A549 (cell line): Measurements from ENCODE around the gene AVPI1.

Experiments
- CEBPB ChIP-seq, 2 experiments: fragments of >200 bp in 1 of 2; sonication (Bioruptor Twin) in 1 of 2; formaldehyde crosslinking in 1 of 2; IDR thresholded peaks; 2 replicates each; pipeline ENCODE4 v1.6.1; 2012 to 2016
- POLR2A ChIP-seq: IDR thresholded peaks from 2 replicates; pipeline ENCODE4 v1.6.1; 2012; ENCODE audit warnings: mild to moderate bottlenecking, low read length
- RARB ChIP-seq: fragments of 250-450 bp; sonication (Bioruptor Pico); IDR thresholded peaks from 2 replicates; pipeline ENCODE4 v1.8.0; 2021; ENCODE audit warnings: mild to moderate bottlenecking, moderate library complexity
- TF ChIP-seq, protein P1 (sequence below): fragments of >200 bp; sonication (Bioruptor Twin); formaldehyde crosslinking; IDR thresholded peaks from 3 replicates; pipeline ENCODE4 v1.5.1; 2016

DNA sequence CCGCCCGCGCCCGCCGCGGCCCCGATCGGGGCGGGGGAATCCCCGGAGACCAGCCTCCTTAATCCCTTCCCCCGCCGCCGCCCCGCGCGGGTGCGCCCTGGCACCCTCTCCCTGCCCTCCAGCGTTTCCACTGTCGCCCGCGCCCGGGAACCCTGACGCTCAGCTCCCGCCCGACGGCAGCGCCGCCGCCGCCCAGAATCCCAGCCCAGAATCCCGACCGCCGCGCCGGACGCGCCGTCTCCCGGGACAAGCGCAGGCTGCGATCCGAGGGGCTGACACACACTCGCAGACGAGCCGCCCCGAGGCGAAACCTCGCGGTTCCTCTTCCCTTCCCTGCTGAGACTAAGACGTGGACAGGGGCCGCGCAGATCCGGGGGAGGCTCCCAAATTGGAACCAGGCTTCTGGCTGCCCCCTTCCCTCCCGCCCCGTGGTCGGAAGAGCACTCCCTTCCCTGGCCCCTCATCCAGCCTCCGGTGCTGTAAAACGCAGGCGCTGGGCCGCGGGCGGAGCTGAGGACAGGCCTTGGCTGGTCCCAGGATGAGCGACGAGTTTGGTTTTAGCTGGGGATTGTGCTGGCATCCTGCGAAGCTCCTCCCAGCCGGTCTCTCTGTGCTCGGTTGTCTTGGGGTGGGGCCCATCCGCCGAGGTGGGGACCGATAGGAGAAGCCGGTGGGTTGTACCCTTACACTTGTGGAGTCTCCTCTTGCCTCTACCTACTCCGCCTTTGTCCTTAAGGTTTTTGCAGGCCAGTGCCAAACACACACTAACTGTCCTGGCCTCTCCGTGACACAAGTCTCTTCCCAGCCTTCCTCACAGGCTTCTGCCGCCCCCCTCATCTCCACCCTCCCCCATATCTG is 27.6 kb upstream of the AVPI1 start:
- TF ChIP-seq, protein P1, sequence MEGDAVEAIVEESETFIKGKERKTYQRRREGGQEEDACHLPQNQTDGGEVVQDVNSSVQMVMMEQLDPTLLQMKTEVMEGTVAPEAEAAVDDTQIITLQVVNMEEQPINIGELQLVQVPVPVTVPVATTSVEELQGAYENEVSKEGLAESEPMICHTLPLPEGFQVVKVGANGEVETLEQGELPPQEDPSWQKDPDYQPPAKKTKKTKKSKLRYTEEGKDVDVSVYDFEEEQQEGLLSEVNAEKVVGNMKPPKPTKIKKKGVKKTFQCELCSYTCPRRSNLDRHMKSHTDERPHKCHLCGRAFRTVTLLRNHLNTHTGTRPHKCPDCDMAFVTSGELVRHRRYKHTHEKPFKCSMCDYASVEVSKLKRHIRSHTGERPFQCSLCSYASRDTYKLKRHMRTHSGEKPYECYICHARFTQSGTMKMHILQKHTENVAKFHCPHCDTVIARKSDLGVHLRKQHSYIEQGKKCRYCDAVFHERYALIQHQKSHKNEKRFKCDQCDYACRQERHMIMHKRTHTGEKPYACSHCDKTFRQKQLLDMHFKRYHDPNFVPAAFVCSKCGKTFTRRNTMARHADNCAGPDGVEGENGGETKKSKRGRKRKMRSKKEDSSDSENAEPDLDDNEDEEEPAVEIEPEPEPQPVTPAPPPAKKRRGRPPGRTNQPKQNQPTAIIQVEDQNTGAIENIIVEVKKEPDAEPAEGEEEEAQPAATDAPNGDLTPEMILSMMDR, result peak; percentile 16; the same call in 1 of the 3 replicates
- peak; percentile 35 for TF ChIP-seq POLR2A
- TF ChIP-seq CEBPB (IDR thresholded peaks at IDR 0.05), result no peak
- TF ChIP-seq RARB (CRISPR knock-in tag), result no peak
